Activated T-cell treated with anti-CD3 and anti-CD28 coated beads, Interleukin-2, amount 50 U/mL, for 72 hours (primary cell): ENCODE measurements around the gene TRAM2. TPM values are rescaled to one million over a fixed set of nuclear protein-coding genes. Genes with fewer than 3 reads are reported as not detected.
A peak's percentile ranks its signal among the peaks of the same experiment; 100 is the strongest.

ENCODE experiments used
- ATAC-seq, 2 donors: fragments of 150-1000 bp; cut with Tn5 transposase; replicated peaks in 1 of 2; 2 replicates each; pipeline ENCODE4 v1.10.0; 2021; ENCODE audit warnings: moderate library complexity in 2 of 2, mild to moderate bottlenecking in 1 of 2
- DNase-seq, 2 donors: peaks; one replicate each; pipeline ENCODE4 v3.0.0; 2021 to 2022; ENCODE audit warnings: mixed read lengths in 1 of 2
- H3K27ac Mint-ChIP-seq: one replicate; pipeline ENCODE4 v1.8.0; 2022; ENCODE audit warnings: mild to moderate bottlenecking, moderate library complexity, mixed read lengths
- H3K27me3 Mint-ChIP-seq: one replicate; pipeline ENCODE4 v1.8.0; 2022; ENCODE audit warnings: low read depth, mixed read lengths
- H3K36me3 Mint-ChIP-seq, 2 donors: one replicate each; pipeline ENCODE4 v1.8.0; 2022; ENCODE audit warnings: mixed read lengths in 2 of 2, mild to moderate bottlenecking in 1 of 2; ENCODE audit not compliant: insufficient read depth in 2 of 2
- H3K4me1 Mint-ChIP-seq: one replicate; pipeline ENCODE4 v1.8.0; 2022; ENCODE audit warnings: low read depth, mixed read lengths
- H3K4me3 Mint-ChIP-seq, 2 donors: one replicate each; pipeline ENCODE4 v1.8.0; 2022; ENCODE audit warnings: mild to moderate bottlenecking in 2 of 2, mixed read lengths in 2 of 2, moderate library complexity in 2 of 2
- H3K9me3 Mint-ChIP-seq, 2 donors: one replicate each; pipeline ENCODE4 v1.8.0; 2022; ENCODE audit warnings: mixed read lengths in 2 of 2
- total RNA-seq, 2 donors: library from RNA; stranded (reverse); gene quantifications; one replicate each; pipeline ENCODE4 v1.2.3, GENCODE V29; 2022

TRAM2 gene, protein sequence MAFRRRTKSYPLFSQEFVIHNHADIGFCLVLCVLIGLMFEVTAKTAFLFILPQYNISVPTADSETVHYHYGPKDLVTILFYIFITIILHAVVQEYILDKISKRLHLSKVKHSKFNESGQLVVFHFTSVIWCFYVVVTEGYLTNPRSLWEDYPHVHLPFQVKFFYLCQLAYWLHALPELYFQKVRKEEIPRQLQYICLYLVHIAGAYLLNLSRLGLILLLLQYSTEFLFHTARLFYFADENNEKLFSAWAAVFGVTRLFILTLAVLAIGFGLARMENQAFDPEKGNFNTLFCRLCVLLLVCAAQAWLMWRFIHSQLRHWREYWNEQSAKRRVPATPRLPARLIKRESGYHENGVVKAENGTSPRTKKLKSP
- 1 to 10 TPM; 4.9 to 5.2 TPM for total RNA-seq

DNA sequence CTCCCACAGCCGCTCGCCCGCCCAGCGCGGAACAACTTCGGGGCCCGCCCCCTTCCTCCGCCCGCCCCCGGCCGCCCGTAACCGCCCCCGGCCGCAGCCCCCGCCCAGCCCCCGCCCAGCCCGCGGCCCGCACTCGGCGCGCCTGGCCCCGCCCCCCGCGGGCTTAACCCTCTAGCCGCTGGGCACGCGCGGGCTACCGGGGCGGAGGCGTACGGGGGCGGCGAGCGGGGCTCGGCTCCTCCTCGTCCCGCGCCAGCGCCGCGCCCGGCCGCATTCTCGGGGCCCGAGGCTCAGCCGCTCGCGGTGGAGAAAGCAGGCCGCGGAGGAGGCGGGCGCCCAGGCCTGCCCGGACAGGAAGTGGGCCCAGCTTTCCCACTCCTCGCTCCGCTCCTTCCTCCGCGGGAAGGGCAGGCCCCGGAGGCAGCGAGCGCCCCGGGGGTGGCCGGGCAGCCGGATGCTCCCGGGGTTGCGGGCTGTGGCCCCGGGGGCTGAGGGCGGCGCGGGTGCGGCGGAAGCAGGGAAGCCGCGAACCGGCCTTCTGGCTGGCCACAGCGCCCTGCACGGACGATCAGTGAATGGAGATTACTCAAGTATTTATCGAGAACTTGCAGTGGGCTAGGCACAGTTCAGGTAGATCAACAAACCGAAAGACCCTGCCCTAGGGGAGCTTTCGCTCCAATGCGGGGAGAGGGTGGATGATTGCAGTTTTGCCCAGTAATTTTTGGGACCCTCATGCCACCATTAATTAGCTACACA, at the start of gene TRAM2:
Gene TRAM2, minus strand, starts transcription at position 39 of the 756 bp plus-strand sequence. CDS start 145 bp downstream, outside the sequence.
- DNase-seq (peak; percentile 77 to 83), ATAC-seq (peak; percentile 68 to 73)
- Mint-ChIP-seq H3K27me3 (no peaks in the 10 kb centered on the region), H3K4me3 (peak within 1 kb of the TSS; percentile 81 to 88), H3K36me3 (peaks cover 0 to 1% of the 10 kb centered on the region in 2 donors), H3K4me1 (peaks cover 38% of the 10 kb centered on the region), H3K27ac (peak within 1 kb of the TSS; percentile 51), H3K9me3 (no peaks in the 10 kb centered on the region)

GRCh38 chr6:52622810-52623209, 46.0 kb upstream of the TRAM2 start:
- Mint-ChIP-seq H3K27me3 (no peaks in the 10 kb centered on the region), H3K9me3 (no peaks in the 10 kb centered on the region), H3K27ac (no peak overlapping the region), H3K4me1 (no peaks in the 10 kb centered on the region), H3K36me3 (no peaks in the 10 kb centered on the region), H3K4me3 (no peak overlapping the region)
- DNase-seq: no peak
- no peak for ATAC-seq

DNA sequence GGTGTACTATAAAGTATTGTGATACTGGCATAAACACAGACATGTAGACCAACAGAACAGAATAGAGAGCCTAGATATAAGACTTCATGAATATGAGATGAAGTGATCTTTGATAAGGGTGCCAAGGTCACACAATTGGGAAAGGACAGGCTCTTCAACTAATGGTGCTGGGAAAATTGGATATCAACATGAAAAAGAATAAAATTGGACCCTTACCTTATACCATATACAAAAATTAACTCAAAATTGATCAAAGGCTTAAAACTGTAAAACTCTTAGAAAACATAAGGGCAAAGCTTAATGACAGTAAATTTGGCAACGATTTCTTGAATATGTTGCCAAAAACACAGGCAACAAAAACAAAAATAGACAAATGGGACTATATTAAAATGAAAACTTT, 44.8 kb upstream of the TRAM2 start:
- Mint-ChIP-seq H3K9me3 (no peaks in the 10 kb centered on the region), H3K4me3 (no peak overlapping the region), H3K27me3 (no peaks in the 10 kb centered on the region), H3K4me1 (no peaks in the 10 kb centered on the region), H3K27ac (no peak overlapping the region), H3K36me3 (no peaks in the 10 kb centered on the region)
- no peak for ATAC-seq
- no peak for DNase-seq

- Mint-ChIP-seq H3K36me3 (no peaks in the 10 kb centered on the region), H3K27me3 (no peaks in the 10 kb centered on the region), H3K27ac (no peak overlapping the region), H3K4me1 (no peaks in the 10 kb centered on the region), H3K4me3 (no peak overlapping the region), H3K9me3 (no peaks in the 10 kb centered on the region)
- ATAC-seq (no peak), DNase-seq (no peak)
Measured at GRCh38 chr6:52620906-52621190, 44.0 kb upstream of the TRAM2 start.

DNA sequence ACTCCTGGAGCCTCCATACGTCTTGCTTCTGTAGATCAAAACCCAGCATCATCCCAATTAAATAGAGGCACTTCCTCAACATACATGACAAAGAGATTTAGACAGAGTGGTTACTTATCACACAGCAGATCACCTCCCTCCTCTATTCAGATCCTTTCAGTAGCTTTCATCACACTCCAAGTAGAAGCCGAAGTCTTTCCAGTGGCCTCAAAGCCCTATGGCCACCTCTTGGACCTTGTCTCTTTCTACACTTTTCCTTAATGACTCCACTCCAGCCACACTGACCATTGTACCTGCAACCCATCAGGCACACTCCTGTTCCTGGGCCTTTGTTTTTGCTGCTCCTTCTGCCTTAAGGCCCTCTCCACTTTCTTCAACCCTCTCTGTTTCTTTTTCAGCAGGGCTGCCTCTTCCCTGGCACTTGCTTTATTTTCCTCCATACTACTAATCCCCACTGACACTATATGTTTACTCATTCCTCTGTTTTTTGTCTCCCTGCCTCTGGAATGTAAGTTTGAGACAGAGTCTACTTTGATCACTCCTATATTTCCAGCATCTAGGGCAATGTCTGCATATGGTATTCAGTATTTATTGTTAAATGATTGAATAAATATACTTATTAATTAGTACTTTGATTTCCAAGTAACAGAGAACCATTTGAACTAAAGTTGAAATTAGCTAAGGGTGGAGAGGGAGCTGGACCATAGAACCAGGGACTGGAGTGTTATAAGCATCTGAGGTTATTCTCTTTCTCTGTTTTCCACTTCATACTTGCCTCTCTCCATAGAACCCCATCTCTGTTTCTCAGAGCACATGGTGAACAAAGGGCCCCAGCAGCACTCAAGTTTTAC, 43.4 kb upstream of the TRAM2 start:
- H3K27me3 Mint-ChIP-seq: no peaks in the 10 kb centered on the region
- no peaks in the 10 kb centered on the region for H3K4me1 Mint-ChIP-seq
- no peak overlapping the region for H3K4me3 Mint-ChIP-seq
- no peaks in the 10 kb centered on the region for H3K9me3 Mint-ChIP-seq
- ATAC-seq: no peak
- no peak for DNase-seq
- no peak overlapping the region for H3K27ac Mint-ChIP-seq
- no peaks in the 10 kb centered on the region for H3K36me3 Mint-ChIP-seq

DNA sequence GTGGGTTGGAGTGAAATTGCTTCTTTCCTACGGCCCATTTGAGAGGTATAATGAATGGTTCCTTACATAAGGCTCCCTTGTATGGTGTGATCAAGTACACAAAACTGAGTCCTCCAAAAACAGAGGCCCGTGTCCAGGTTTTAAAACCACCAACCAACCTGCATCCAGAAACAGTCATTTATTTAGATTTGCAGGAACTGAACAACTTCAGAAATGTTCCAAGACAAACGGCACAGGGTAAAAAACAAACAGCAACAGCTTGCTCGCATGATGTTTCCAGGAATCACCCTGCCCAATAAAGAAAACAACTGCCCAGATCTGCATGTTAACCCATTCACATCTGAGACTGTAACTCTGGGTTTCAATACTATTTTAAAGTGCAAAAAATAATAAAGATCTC, 40.2 kb upstream of the TRAM2 start:
- Mint-ChIP-seq H3K4me3 (no peak overlapping the region), H3K9me3 (no peaks in the 10 kb centered on the region), H3K36me3 (no peaks in the 10 kb centered on the region), H3K4me1 (no peaks in the 10 kb centered on the region), H3K27me3 (no peaks in the 10 kb centered on the region), H3K27ac (no peak overlapping the region)
- ATAC-seq: no peak
- no peak for DNase-seq

GRCh38 chr6:52616059-52616690, 39.3 kb upstream of the TRAM2 start:
- no peak overlapping the region for H3K27ac Mint-ChIP-seq
- ATAC-seq: no peak
- H3K9me3 Mint-ChIP-seq: no peaks in the 10 kb centered on the region
- no peak overlapping the region for H3K4me3 Mint-ChIP-seq
- no peaks in the 10 kb centered on the region for H3K36me3 Mint-ChIP-seq
- no peak for DNase-seq
- H3K4me1 Mint-ChIP-seq: no peaks in the 10 kb centered on the region
- H3K27me3 Mint-ChIP-seq: no peaks in the 10 kb centered on the region

DNA sequence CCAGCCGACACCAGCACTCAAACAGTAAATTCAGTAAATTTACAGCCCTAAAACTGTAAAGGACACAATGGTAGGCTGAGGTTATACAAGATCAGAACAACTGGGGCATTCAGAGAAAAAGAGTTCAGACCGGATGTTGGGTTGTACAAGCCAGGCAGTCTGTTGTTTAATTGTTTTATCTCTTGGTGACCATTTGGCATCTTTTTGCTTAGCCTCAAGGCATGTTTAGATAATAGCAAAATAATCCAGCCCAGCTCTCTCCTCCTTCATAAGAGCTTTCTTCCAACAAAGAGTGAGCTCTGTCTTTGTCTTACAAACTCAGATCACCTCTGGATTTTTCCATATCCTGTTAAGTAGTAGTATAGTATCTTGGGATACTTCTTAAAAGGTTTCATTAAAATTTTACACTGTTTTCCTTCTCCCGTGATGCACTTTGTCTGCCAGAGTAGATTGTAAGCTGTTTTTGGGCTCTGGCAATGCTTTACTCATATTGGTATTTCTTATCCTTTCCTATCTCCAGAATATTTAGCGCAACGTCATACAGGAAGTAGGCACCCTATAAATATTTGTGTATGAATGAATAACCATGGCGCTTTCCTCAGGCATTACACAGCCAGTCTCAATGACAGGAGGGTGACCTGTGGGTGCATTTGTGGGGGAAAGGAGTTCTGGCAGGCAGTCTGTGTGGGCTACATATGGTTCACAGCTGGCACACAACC, 35.6 kb upstream of the TRAM2 start:
- Mint-ChIP-seq H3K27me3 (peaks cover 23% of the 10 kb centered on the region), H3K36me3 (no peaks in the 10 kb centered on the region), H3K4me1 (no peaks in the 10 kb centered on the region), H3K9me3 (peaks cover 4 to 5% of the 10 kb centered on the region in 2 donors), H3K27ac (no peak overlapping the region), H3K4me3 (no peak overlapping the region)
- ATAC-seq (no peak), DNase-seq (no peak)

DNA sequence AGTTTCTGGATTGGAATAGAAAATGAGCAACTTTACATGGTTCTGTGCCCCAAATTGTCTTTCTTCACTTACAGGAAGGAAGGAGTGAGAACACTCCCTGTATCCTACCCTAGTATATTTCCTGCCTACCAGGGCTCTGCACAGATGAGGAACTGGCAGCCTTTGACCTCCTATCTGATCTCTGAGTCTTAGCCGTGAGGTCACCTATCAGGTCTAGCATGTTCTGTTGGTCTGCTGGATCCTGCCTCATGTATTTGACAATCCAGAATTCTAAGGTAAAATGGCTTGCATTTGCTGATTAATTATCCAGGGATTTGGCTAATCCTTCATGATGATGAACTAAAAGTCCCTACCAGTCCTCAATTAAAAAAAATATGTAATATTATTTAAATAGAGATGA, 35.0 kb upstream of the TRAM2 start:
- H3K27me3 Mint-ChIP-seq: peaks cover 23% of the 10 kb centered on the region
- H3K36me3 Mint-ChIP-seq: no peaks in the 10 kb centered on the region
- no peaks in the 10 kb centered on the region for H3K4me1 Mint-ChIP-seq
- ATAC-seq (no peak), DNase-seq (no peak)
- peaks cover 4 to 5% of the 10 kb centered on the region in 2 donors for H3K9me3 Mint-ChIP-seq
- no peak overlapping the region for H3K4me3 Mint-ChIP-seq
- H3K27ac Mint-ChIP-seq: no peak overlapping the region

DNA sequence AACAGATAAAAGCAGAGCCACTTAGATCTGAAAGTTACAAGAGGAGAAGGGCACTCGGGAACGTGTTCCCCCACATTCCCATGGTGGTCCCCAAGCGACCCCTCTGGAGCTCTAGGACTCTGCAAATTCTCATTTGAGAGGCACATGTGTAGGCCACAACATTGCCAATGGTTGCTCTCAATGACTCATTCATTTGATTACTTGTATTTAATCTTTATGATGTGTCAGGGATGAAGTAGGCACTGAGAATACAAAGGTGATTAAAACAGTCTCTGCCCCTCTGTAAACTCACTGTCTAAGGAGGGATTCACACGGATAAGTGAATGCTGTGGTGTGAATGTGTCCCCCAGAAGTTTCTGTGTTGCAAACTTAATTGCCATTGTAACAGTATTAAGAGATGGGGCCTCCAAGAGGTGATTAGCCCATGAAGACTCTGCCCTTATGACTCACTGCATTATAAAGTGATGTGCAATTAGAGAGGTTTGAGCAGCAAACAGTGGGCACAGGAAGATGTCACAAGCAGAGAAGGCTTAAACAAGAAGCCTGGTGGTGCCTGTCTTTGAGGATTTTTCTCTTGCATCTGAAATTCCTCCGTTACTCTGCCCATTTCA, 34.0 kb upstream of the TRAM2 start:
- H3K27me3 Mint-ChIP-seq: peaks cover 23% of the 10 kb centered on the region
- H3K36me3 Mint-ChIP-seq: no peaks in the 10 kb centered on the region
- H3K4me3 Mint-ChIP-seq: no peak overlapping the region
- ATAC-seq (no peak), DNase-seq (no peak)
- no peak overlapping the region for H3K27ac Mint-ChIP-seq
- H3K9me3 Mint-ChIP-seq: peaks cover 4 to 5% of the 10 kb centered on the region in 2 donors
- no peaks in the 10 kb centered on the region for H3K4me1 Mint-ChIP-seq

DNA sequence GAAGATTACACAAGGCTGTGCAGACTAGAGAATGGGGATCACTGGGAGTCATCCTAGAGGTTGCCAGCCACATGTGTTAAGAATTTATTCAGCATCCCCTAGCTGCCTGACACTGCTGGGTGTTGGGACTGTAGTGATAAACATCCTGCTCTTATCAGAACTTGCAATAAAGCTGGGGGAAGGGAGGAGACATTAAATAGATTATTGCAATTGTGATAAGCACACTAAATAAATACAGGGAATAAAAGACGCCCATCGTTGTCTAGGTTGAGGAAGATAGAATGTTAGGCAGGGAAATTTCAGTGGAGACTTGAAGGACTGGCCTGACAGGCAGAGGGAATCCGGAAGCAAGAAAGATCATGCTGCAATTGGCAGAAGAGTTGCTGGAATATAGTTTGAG, 33.2 kb upstream of the TRAM2 start:
- Mint-ChIP-seq H3K4me3 (no peak overlapping the region), H3K27ac (no peak overlapping the region), H3K4me1 (no peaks in the 10 kb centered on the region), H3K36me3 (no peaks in the 10 kb centered on the region), H3K9me3 (peaks cover 4 to 5% of the 10 kb centered on the region in 2 donors), H3K27me3 (peaks cover 23% of the 10 kb centered on the region)
- no peak for DNase-seq
- no peak for ATAC-seq

DNA sequence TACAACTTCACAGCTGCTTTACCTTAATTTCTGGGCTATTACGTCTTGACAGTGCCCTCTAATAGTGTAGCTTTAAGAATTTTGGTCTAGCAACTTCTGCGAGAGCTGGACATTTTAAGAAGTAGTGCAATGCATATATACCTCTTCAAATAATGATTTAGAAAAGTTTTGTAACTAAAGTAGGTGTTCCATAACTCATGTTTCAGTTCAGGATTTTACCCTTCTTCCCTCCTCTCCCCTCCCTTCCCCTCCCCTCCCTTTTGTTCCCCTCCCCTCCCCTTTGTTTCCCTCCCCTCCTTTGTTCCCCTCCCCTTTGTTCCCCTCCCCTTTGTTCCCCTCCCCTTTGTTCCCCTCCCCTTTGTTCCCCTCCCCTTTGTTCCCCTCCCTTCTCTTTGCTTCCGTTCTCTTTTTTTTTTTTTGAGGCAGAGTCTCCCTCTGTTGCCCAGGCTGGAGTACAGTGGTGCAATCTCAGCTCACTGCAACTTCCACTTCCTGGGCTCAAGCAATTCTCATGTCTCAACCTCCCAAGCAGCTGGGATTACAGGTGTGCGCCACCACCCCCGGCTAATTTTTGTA, 28.8 kb upstream of the TRAM2 start:
- no peak for ATAC-seq
- no peaks in the 10 kb centered on the region for H3K36me3 Mint-ChIP-seq
- H3K9me3 Mint-ChIP-seq: peaks cover 4 to 5% of the 10 kb centered on the region in 2 donors
- no peak overlapping the region for H3K4me3 Mint-ChIP-seq
- H3K27ac Mint-ChIP-seq: no peak overlapping the region
- H3K4me1 Mint-ChIP-seq: peaks cover 9% of the 10 kb centered on the region
- no peak for DNase-seq
- H3K27me3 Mint-ChIP-seq: peaks cover 23% of the 10 kb centered on the region
